Esophagus squamous epithelium (tissue), 4 donors: ENCODE results near the gene ADAMTSL1.

ENCODE experiments used
- POLR2A ChIP-seq, 4 donors: fragments of 450-650 bp; IDR thresholded peaks; one replicate each; pipeline ENCODE4 v1.6.1; 2017; ENCODE audit warnings: antibody characterized with exemption in 4 of 4, mild to moderate bottlenecking in 4 of 4, moderate library complexity in 3 of 4
- TF ChIP-seq, protein P1 (sequence below), 6 experiments: fragments of 450-650 bp in 4 of 6; fragments of 200-600 bp in 2 of 6; sonication (generic) in 2 of 6; IDR thresholded peaks; one replicate each; pipeline ENCODE4 v1.5.1; 2016 to 2019; ENCODE audit warnings: antibody characterized with exemption in 6 of 6, mild to moderate bottlenecking in 4 of 6, moderate library complexity in 4 of 6

DNA sequence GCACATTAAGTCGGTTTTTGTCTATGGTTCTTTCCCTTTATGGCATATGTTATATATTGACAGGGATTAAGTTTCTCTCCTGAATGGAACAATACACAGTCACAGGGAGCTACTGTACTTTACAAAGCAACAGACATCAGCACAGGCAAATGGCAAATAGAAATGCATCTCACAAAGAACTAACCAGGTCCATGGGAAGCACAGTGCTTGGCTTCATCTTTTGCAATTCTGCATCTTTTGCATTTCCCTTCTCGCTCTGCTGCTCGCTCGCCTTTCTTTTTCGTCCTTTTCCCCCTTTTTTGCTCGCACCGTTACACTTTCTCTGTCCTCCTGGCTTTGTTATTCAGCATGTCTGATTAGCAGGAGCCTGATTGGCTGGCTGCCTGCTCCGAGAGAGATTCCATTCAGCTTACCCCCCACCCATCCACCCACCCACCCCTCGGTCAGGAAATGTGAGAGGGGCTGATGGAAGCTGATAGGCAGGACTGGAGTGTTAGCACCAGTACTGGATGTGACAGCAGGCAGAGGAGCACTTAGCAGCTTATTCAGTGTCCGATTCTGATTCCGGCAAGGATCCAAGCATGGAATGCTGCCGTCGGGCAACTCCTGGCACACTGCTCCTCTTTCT, at the start of gene ADAMTSL1:
- TF ChIP-seq POLR2A (IDR thresholded peaks at IDR 0.05), result no peak
- TF ChIP-seq, protein P1, sequence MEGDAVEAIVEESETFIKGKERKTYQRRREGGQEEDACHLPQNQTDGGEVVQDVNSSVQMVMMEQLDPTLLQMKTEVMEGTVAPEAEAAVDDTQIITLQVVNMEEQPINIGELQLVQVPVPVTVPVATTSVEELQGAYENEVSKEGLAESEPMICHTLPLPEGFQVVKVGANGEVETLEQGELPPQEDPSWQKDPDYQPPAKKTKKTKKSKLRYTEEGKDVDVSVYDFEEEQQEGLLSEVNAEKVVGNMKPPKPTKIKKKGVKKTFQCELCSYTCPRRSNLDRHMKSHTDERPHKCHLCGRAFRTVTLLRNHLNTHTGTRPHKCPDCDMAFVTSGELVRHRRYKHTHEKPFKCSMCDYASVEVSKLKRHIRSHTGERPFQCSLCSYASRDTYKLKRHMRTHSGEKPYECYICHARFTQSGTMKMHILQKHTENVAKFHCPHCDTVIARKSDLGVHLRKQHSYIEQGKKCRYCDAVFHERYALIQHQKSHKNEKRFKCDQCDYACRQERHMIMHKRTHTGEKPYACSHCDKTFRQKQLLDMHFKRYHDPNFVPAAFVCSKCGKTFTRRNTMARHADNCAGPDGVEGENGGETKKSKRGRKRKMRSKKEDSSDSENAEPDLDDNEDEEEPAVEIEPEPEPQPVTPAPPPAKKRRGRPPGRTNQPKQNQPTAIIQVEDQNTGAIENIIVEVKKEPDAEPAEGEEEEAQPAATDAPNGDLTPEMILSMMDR (IDR thresholded peaks at IDR 0.05), result no peak
